ENCODE results near the gene DDX51. TPM values are rescaled to one million over a fixed set of nuclear protein-coding genes. Genes with fewer than 3 reads are reported as not detected.

Gene DDX51
- total and polyA plus RNA-seq, 2 experiments from 2014 or later: 6.8 to 16.1 TPM

DNA sequence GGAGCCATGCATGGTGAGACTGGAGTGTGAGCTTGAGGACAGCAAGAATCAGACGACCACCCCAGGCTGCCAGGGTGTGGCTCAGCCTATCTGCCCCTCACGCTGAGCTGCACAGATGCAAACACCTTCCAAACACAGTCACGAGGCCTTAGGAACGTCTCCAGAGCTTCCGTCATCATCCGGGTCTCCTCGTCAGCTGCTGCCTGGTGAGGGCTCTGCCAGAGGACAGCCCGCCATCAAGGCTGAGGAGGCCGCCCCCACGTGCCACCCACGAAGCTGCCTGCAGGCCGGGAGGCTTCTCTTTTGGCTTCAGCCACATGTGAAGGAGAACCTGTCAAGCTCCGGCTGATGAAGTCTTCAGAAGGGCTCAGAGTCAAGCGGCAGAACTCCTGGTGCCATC, 13.4 kb downstream of the DDX51 start:
- Histone ChIP-seq H3K9me3 (ENCODE audit: low read depth) (no peaks in the 10 kb centered on the region), H3K36me3 (replicated peaks; ENCODE audit: insufficient read depth, low read depth) (peaks cover 5% of the 10 kb centered on the region), H3K4me2 (no peak overlapping the region), H3K4me3 (no peak overlapping the region), H3K27ac (no peak overlapping the region), H3K9me2 (replicated peaks; ENCODE audit: insufficient read depth) (no peaks in the 10 kb centered on the region), H2AFZ (no peak overlapping the region), H3K27me3 (no peaks in the 10 kb centered on the region), H4K20me1 (ENCODE audit: insufficient read depth, poor library complexity, severe bottlenecking) (no peaks in the 10 kb centered on the region), H3K79me2 (no peaks in the 10 kb centered on the region), H3K4me1 (ENCODE audit: insufficient read depth) (no peaks in the 10 kb centered on the region)
- TF ChIP-seq, protein P1, sequence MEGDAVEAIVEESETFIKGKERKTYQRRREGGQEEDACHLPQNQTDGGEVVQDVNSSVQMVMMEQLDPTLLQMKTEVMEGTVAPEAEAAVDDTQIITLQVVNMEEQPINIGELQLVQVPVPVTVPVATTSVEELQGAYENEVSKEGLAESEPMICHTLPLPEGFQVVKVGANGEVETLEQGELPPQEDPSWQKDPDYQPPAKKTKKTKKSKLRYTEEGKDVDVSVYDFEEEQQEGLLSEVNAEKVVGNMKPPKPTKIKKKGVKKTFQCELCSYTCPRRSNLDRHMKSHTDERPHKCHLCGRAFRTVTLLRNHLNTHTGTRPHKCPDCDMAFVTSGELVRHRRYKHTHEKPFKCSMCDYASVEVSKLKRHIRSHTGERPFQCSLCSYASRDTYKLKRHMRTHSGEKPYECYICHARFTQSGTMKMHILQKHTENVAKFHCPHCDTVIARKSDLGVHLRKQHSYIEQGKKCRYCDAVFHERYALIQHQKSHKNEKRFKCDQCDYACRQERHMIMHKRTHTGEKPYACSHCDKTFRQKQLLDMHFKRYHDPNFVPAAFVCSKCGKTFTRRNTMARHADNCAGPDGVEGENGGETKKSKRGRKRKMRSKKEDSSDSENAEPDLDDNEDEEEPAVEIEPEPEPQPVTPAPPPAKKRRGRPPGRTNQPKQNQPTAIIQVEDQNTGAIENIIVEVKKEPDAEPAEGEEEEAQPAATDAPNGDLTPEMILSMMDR (IDR thresholded peaks at IDR 0.05; ENCODE audit: poor library complexity): no peak
- TF ChIP-seq EZH2phosphoT487 (IDR thresholded peaks at IDR 0.05; ENCODE audit: low read depth, severe bottlenecking, unreplicated experiment) (no peak), EZH2 (IDR thresholded peaks at IDR 0.05; ENCODE audit: borderline replicate concordance) (no peak)
- no peak for DNase-seq (ENCODE audit: low spot score)
- 95% methylated on average over 14 of the region's 14 CpGs for WGBS (ENCODE audit: low lambda C conversion rate, missing lambda C conversion rate)

DNA sequence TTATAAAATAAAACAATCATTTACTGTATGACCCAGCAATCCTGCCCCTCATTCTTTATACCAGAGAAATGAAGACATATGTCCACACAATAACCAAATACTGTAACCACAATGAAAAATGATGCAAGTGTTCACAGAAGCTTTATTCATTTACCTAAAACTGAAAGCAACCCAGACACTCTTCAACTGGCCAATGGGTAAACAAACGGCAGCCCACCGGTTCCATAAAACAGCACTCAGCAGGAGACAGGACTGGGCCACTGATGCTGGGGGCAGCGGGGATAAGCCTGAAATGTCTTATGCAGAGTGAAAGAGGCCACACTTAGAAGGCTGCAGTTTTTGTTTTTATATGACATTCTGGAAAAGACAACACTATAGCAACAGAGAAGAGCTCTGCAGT, 15.1 kb downstream of the DDX51 start:
- Histone ChIP-seq H3K4me3 (no peak overlapping the region), H3K4me2 (no peak overlapping the region)
- 99% methylated on average over 3 of the region's 3 CpGs for WGBS (ENCODE audit: low lambda C conversion rate, missing lambda C conversion rate)

DNA sequence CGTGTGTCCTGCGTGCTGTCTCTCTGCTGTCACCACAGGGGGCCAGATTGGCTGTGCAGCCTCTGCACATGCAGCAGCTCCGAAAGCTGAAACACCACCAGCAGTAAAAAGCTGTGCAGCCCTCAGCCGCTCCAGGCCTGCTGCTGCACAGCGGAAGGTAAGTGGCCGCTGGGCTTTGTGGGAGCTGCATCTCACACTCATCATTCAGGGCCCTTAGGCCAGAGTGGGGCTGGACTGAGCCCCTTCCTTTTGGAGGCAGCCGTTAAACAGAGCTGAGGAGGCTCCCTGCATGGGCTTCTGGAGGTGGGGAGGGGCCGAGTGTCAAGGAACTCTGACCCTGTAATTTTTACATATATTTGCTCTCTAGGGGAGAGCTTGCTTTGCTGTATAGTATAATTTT, 17.1 kb downstream of the DDX51 start:
- Histone ChIP-seq H3K79me2 (no peaks in the 10 kb centered on the region), H3K4me2 (no peak overlapping the region), H3K27ac (no peak overlapping the region), H4K20me1 (ENCODE audit: insufficient read depth, poor library complexity, severe bottlenecking) (no peaks in the 10 kb centered on the region), H3K27me3 (no peaks in the 10 kb centered on the region), H2AFZ (no peak overlapping the region), H3K9me2 (replicated peaks; ENCODE audit: insufficient read depth) (no peaks in the 10 kb centered on the region), H3K36me3 (replicated peaks; ENCODE audit: insufficient read depth, low read depth) (peaks cover 5% of the 10 kb centered on the region), H3K9me3 (ENCODE audit: low read depth) (no peaks in the 10 kb centered on the region), H3K4me1 (ENCODE audit: insufficient read depth) (no peaks in the 10 kb centered on the region), H3K4me3 (no peak overlapping the region)
- WGBS (ENCODE audit: low lambda C conversion rate, missing lambda C conversion rate): over 99% methylated on average over 8 of the region's 8 CpGs
- TF ChIP-seq, protein P1 (IDR thresholded peaks at IDR 0.05; ENCODE audit: poor library complexity): no peak
- TF ChIP-seq EZH2 (IDR thresholded peaks at IDR 0.05; ENCODE audit: borderline replicate concordance) (no peak), EZH2phosphoT487 (IDR thresholded peaks at IDR 0.05; ENCODE audit: low read depth, severe bottlenecking, unreplicated experiment) (no peak)
- no peak for DNase-seq (ENCODE audit: low spot score)

More for the DNA sequence above, 15.1 kb downstream of the DDX51 start:
- H3K27ac ChIP-seq: no peak overlapping the region
- H3K9me3 ChIP-seq (ENCODE audit: low read depth): no peaks in the 10 kb centered on the region
- H3K79me2 ChIP-seq: no peaks in the 10 kb centered on the region
- H3K9me2 ChIP-seq (replicated peaks; ENCODE audit: insufficient read depth): no peaks in the 10 kb centered on the region
- peaks cover 5% of the 10 kb centered on the region for H3K36me3 ChIP-seq (replicated peaks; ENCODE audit: insufficient read depth, low read depth)
- no peaks in the 10 kb centered on the region for H3K4me1 ChIP-seq (ENCODE audit: insufficient read depth)
- no peaks in the 10 kb centered on the region for H3K27me3 ChIP-seq
- TF ChIP-seq, protein P1 (IDR thresholded peaks at IDR 0.05; ENCODE audit: poor library complexity): no peak
- TF ChIP-seq EZH2 (IDR thresholded peaks at IDR 0.05; ENCODE audit: borderline replicate concordance): no peak
- TF ChIP-seq EZH2phosphoT487 (IDR thresholded peaks at IDR 0.05; ENCODE audit: low read depth, severe bottlenecking, unreplicated experiment): no peak
- H4K20me1 ChIP-seq (ENCODE audit: insufficient read depth, poor library complexity, severe bottlenecking): no peaks in the 10 kb centered on the region
- no peak for DNase-seq (ENCODE audit: low spot score)
- H2AFZ ChIP-seq: no peak overlapping the region

DNA sequence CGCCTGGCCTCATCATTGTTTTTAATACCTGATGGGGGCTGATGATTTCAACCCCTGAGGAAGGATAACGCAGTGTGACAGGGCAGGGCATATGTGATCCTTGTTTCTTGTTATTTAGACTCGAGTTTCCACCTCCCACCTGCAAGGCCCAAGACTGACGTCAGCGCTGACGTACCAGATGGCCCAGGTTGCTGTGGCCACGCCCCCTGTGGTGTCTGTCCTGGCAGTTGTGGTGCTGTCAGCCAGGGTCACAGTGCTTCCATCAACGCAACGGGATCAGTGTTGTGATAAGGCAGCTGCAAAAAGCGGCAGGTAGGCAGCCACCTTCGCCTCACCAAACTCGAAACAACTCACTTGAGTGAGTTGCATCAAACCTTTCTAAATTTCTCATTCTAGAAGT, 18.4 kb downstream of the DDX51 start:
- Histone ChIP-seq H3K9me2 (replicated peaks; ENCODE audit: insufficient read depth) (no peaks in the 10 kb centered on the region), H3K27me3 (no peaks in the 10 kb centered on the region), H3K36me3 (replicated peaks; ENCODE audit: insufficient read depth, low read depth) (peaks cover 5% of the 10 kb centered on the region), H3K4me2 (no peak overlapping the region), H3K4me3 (no peak overlapping the region), H3K9me3 (ENCODE audit: low read depth) (no peaks in the 10 kb centered on the region), H3K79me2 (no peaks in the 10 kb centered on the region), H2AFZ (no peak overlapping the region), H4K20me1 (ENCODE audit: insufficient read depth, poor library complexity, severe bottlenecking) (no peaks in the 10 kb centered on the region), H3K4me1 (ENCODE audit: insufficient read depth) (no peaks in the 10 kb centered on the region), H3K27ac (no peak overlapping the region)
- TF ChIP-seq EZH2 (IDR thresholded peaks at IDR 0.05; ENCODE audit: borderline replicate concordance) (no peak), EZH2phosphoT487 (IDR thresholded peaks at IDR 0.05; ENCODE audit: low read depth, severe bottlenecking, unreplicated experiment) (no peak)
- TF ChIP-seq, protein P1 (IDR thresholded peaks at IDR 0.05; ENCODE audit: poor library complexity): no peak
- 96% methylated on average over 12 of the region's 12 CpGs for WGBS (ENCODE audit: low lambda C conversion rate, missing lambda C conversion rate)
- no peak for DNase-seq (ENCODE audit: low spot score)

All from hepatocyte (in vitro differentiated cells).